Hepatocyte (in vitro differentiated cells): ENCODE data around the gene WDR19.

ENCODE experiments used
- CTCF ChIP-seq: fragments of 200-600 bp; sonication (generic); IDR thresholded peaks from 2 replicates; pipeline ENCODE4 v1.5.1; 2016; ENCODE audit warnings: antibody characterized with exemption, mild to moderate bottlenecking; ENCODE audit not compliant: poor library complexity
- EZH2 ChIP-seq: fragments of 200-600 bp; sonication (generic); IDR thresholded peaks from 2 replicates; pipeline ENCODE4 v1.6.1; 2016; ENCODE audit warnings: antibody characterized with exemption, mild to moderate bottlenecking, borderline replicate concordance
- EZH2phosphoT487 ChIP-seq: fragments of 200-600 bp; sonication (generic); IDR thresholded peaks from one replicate; pipeline ENCODE4 v1.6.1; 2018; ENCODE audit warnings: antibody characterized with exemption, mild to moderate bottlenecking, low read depth, moderate library complexity; ENCODE audit not compliant: unreplicated experiment, severe bottlenecking

- TF ChIP-seq CTCF (no peak), EZH2phosphoT487 (no peak), EZH2 (no peak)
These were observed 16.2 kb upstream of the WDR19 start for GRCh38 chr4:39166177-39166576.
